Neural cell (in vitro differentiated cells): Measurements from ENCODE around the gene MMP15. TPM values are rescaled to one million over a fixed set of nuclear protein-coding genes. Genes with fewer than 3 reads are reported as not detected.

Experiments
- H2AFZ ChIP-seq: fragments of 200-600, 300-800 bp; sonication (generic), shearing (Covaris generic); 2 replicates; pipeline ENCODE4 v1.6.0; 2014; ENCODE audit warnings: low read depth, mild to moderate bottlenecking, antibody characterized with exemption, low read length, moderate library complexity
- H3F3A ChIP-seq: fragments of 200-600 bp; shearing (Covaris generic); 2 replicates; pipeline ENCODE4 v1.6.1; 2016; ENCODE audit warnings: mild to moderate bottlenecking, moderate library complexity, mixed read lengths, antibody characterized with exemption, low read length; ENCODE audit not compliant: insufficient read depth, poor library complexity, severe bottlenecking
- H3K27ac ChIP-seq: fragments of 200-600, 300-800 bp; sonication (generic), shearing (Covaris generic); 2 replicates; pipeline ENCODE4 v1.5.1; 2014; ENCODE audit warnings: mild to moderate bottlenecking, low read length, moderate library complexity
- H3K27me3 ChIP-seq: fragments of 300-800, 200-600 bp; sonication (generic), shearing (Covaris generic); 2 replicates; pipeline ENCODE4 v1.6.0; 2014; ENCODE audit warnings: mild to moderate bottlenecking, low read depth, low read length, moderate library complexity; ENCODE audit not compliant: insufficient read depth
- H3K36me3 ChIP-seq: fragments of 300-800, 200-600 bp; sonication (generic), shearing (Covaris generic); 2 replicates; pipeline ENCODE4 v1.5.1; 2014; ENCODE audit warnings: mild to moderate bottlenecking, antibody characterized with exemption, low read length, moderate library complexity; ENCODE audit not compliant: insufficient read depth
- H3K4me2 ChIP-seq: fragments of 300-800, 200-600 bp; sonication (generic), shearing (Covaris generic); 2 replicates; pipeline ENCODE4 v1.6.0; 2014; ENCODE audit warnings: mild to moderate bottlenecking, low read length
- H3K4me3 ChIP-seq: fragments of 300-800, 200-600 bp; sonication (generic), shearing (Covaris generic); 2 replicates; pipeline ENCODE4 v1.5.1; 2014; ENCODE audit warnings: mild to moderate bottlenecking, low read length, moderate library complexity
- H3K79me2 ChIP-seq: fragments of 200-600 bp; shearing (Covaris generic); replicated peaks from 2 replicates; pipeline ENCODE4 v1.6.0; 2014; ENCODE audit warnings: mild to moderate bottlenecking, low read length, moderate library complexity; ENCODE audit not compliant: insufficient read depth
- H3K9ac ChIP-seq: fragments of 300-800, 200-600 bp; sonication (generic), shearing (Covaris generic); 2 replicates; pipeline ENCODE4 v1.6.1; 2016; ENCODE audit warnings: mild to moderate bottlenecking, low read length, mixed read lengths
- H3K9me2 ChIP-seq: fragments of 200-600 bp; shearing (Covaris generic); 2 replicates; pipeline ENCODE4 v1.6.1; 2016; ENCODE audit warnings: mild to moderate bottlenecking, low read length, mixed read lengths; ENCODE audit not compliant: insufficient read depth
- H3K9me3 ChIP-seq: fragments of 200-600, 300-800 bp; sonication (generic), shearing (Covaris generic); 2 replicates; pipeline ENCODE4 v1.6.1; 2016; ENCODE audit warnings: mild to moderate bottlenecking, mixed run types, low read length, moderate library complexity, mixed read lengths
- H4K20me1 ChIP-seq: fragments of 200-600 bp; shearing (Covaris generic); 2 replicates; pipeline ENCODE4 v1.6.1; 2016; ENCODE audit warnings: mild to moderate bottlenecking, mixed run types; ENCODE audit not compliant: insufficient read depth
- EP300 ChIP-seq: fragments of 450-650 bp; conservative IDR thresholded peaks from 2 replicates; pipeline ENCODE4 v1.6.1; 2014; ENCODE audit warnings: antibody characterized with exemption, mild to moderate bottlenecking, moderate library complexity; ENCODE audit not compliant: poor library complexity, severe bottlenecking
- EZH2 ChIP-seq: fragments of 200-600, 300-800 bp; shearing (Covaris generic), sonication (generic); IDR thresholded peaks from 2 replicates; pipeline ENCODE4 v1.6.1; 2014; ENCODE audit warnings: antibody characterized with exemption, low read length, borderline replicate concordance, mild to moderate bottlenecking; ENCODE audit not compliant: insufficient read depth, poor library complexity, severe bottlenecking
- MXI1 ChIP-seq: fragments of 450-650 bp; conservative IDR thresholded peaks from 2 replicates; pipeline ENCODE4 v1.6.1; 2014; ENCODE audit warnings: antibody characterized with exemption, mild to moderate bottlenecking; ENCODE audit not compliant: poor library complexity, severe bottlenecking
- POLR2AphosphoS5 ChIP-seq: IDR thresholded peaks from 2 replicates; pipeline ENCODE4 v1.6.1; 2012
- RAD21 ChIP-seq: fragments of 450-650 bp; conservative IDR thresholded peaks from 2 replicates; pipeline ENCODE4 v1.6.1; 2014; ENCODE audit warnings: antibody characterized with exemption, mild to moderate bottlenecking, moderate library complexity
- REST ChIP-seq: IDR thresholded peaks from 2 replicates; pipeline ENCODE4 v1.6.1; 2012; ENCODE audit warnings: borderline replicate concordance
- polyA plus RNA-seq: library from polyadenylated mRNA; depleted of rRNA; stranded (reverse); fragments of >200 nt; gene quantifications from 2 replicates; pipeline ENCODE4 v1.2.3, GENCODE V29; 2014
- TF ChIP-seq, protein P1 (sequence below): fragments of 450-650 bp; IDR thresholded peaks from 2 replicates; pipeline ENCODE4 v1.5.1; 2014; ENCODE audit warnings: antibody characterized with exemption, mild to moderate bottlenecking, moderate library complexity; ENCODE audit not compliant: poor library complexity, severe bottlenecking

The MMP15 gene
- polyA plus RNA-seq, 1 donor from 2014 or later = 18.5 TPM

GRCh38 chr16:58032710-58033293, 7.2 kb downstream of the MMP15 start:
- Histone ChIP-seq H3K27ac (no peak overlapping the region), H3K4me2 (no peak overlapping the region), H3K36me3 (no peaks in the 10 kb centered on the region)

GRCh38 chr16:58034128-58034685, 8.7 kb downstream of the MMP15 start:
- Histone ChIP-seq H3K79me2 (peaks cover 2% of the 10 kb centered on the region), H4K20me1 (no peaks in the 10 kb centered on the region), H3K27ac (no peak overlapping the region), H2AFZ (no peak overlapping the region), H3F3A (no peaks in the 10 kb centered on the region), H3K4me2 (no peak overlapping the region), H3K36me3 (no peaks in the 10 kb centered on the region), H3K9me2 (no peaks in the 10 kb centered on the region), H3K27me3 (no peaks in the 10 kb centered on the region), H3K9ac (no peak overlapping the region), H3K4me3 (no peak overlapping the region), H3K9me3 (no peaks in the 10 kb centered on the region)
- TF ChIP-seq EP300 (no peak), REST (no peak), EZH2 (no peak), RAD21 (no peak), POLR2AphosphoS5 (no peak), MXI1 (no peak)
- TF ChIP-seq, protein P1, sequence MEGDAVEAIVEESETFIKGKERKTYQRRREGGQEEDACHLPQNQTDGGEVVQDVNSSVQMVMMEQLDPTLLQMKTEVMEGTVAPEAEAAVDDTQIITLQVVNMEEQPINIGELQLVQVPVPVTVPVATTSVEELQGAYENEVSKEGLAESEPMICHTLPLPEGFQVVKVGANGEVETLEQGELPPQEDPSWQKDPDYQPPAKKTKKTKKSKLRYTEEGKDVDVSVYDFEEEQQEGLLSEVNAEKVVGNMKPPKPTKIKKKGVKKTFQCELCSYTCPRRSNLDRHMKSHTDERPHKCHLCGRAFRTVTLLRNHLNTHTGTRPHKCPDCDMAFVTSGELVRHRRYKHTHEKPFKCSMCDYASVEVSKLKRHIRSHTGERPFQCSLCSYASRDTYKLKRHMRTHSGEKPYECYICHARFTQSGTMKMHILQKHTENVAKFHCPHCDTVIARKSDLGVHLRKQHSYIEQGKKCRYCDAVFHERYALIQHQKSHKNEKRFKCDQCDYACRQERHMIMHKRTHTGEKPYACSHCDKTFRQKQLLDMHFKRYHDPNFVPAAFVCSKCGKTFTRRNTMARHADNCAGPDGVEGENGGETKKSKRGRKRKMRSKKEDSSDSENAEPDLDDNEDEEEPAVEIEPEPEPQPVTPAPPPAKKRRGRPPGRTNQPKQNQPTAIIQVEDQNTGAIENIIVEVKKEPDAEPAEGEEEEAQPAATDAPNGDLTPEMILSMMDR = no peak

More at GRCh38 chr16:58032710-58033293, 7.2 kb downstream of the MMP15 start:
- Histone ChIP-seq H3K9ac (no peak overlapping the region), H3K9me2 (no peaks in the 10 kb centered on the region), H3F3A (no peaks in the 10 kb centered on the region), H3K4me3 (no peak overlapping the region), H3K9me3 (no peaks in the 10 kb centered on the region), H3K27me3 (no peaks in the 10 kb centered on the region), H3K79me2 (peaks cover 5% of the 10 kb centered on the region), H4K20me1 (no peaks in the 10 kb centered on the region), H2AFZ (no peak overlapping the region)
- TF ChIP-seq MXI1 = no peak
- TF ChIP-seq EP300 = no peak
- no peak for TF ChIP-seq EZH2
- no peak for TF ChIP-seq POLR2AphosphoS5
- no peak for TF ChIP-seq REST
- TF ChIP-seq RAD21 = no peak
- TF ChIP-seq, protein P1 = no peak
